ENCODE measurements around the gene TAS2R7.

The TAS2R7 gene

DNA sequence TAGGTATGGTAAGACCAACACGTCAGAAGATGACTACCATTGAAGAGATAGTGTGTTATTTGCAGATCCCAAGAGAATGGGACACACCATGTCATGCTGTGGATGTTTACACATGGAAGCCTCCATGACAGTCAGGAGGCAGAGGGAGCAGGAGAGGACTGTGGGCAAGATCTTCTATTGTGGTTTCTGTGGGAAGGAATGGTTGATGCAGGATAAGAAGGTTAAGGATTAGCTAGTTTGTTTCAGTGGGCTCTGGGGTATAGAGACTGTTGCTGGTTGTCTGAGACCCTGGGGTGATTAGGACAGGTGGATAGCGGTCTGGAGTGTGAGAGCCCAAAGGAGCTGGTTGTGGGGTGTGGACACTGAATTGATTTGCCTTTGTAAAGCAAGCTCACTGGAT lies 23.3 kb downstream of the TAS2R7 start:
- H3K4me1 ChIP-seq (ENCODE audit: control insufficient read depth in 1 of 2, insufficient read depth in 2 of 2, low read length in 2 of 2): no peaks in the 10 kb centered on the region
- H3K23ac ChIP-seq (ENCODE audit: low read length): peak overlapping the region; percentile 49
- no peak overlapping the region for H3K4me3 ChIP-seq (ENCODE audit: low read depth, low read length)
- H3K4ac ChIP-seq (ENCODE audit: low read depth, low read length): no peak overlapping the region
- H4K12ac ChIP-seq (ENCODE audit: low read depth, low read length): no peak overlapping the region
- no peak for DNase-seq
- no peak overlapping the region for H3K4me2 ChIP-seq (ENCODE audit: low read length)
- H3K14ac ChIP-seq (ENCODE audit: low read length): no peak overlapping the region
- H2BK120ac ChIP-seq (ENCODE audit: insufficient read depth, low read length, poor library complexity): no peak overlapping the region
- no peak overlapping the region for H4K8ac ChIP-seq (ENCODE audit: low read depth, low read length)
- no peaks in the 10 kb centered on the region for H3K9me3 ChIP-seq (ENCODE audit: insufficient read depth, low read depth, low read length)
- H3K79me2 ChIP-seq (ENCODE audit: control insufficient read depth, insufficient read depth, low read length, poor library complexity): no peaks in the 10 kb centered on the region
- WGBS (ENCODE audit: extremely low coverage, insufficient coverage, insufficient read length): no CpG with 5 or more reads among the region's 2 CpGs
- no peak overlapping the region for H2AK5ac ChIP-seq (ENCODE audit: low read length)
- no peaks in the 10 kb centered on the region for H3K79me1 ChIP-seq (ENCODE audit: low read length)
- no peaks in the 10 kb centered on the region for H3K36me3 ChIP-seq (ENCODE audit: control insufficient read depth in 1 of 2, insufficient read depth in 2 of 2, low read length in 2 of 2)
- H3K27ac ChIP-seq (ENCODE audit: low read depth, low read length): no peak overlapping the region
- H3K27me3 ChIP-seq (ENCODE audit: insufficient read depth, low read length): no peaks in the 10 kb centered on the region
- no peak overlapping the region for H4K91ac ChIP-seq (ENCODE audit: low read depth, low read length)
- no peak overlapping the region for H2AFZ ChIP-seq (ENCODE audit: insufficient read depth, low read length, poor library complexity)
- H3K9ac ChIP-seq (ENCODE audit: low read length): no peak overlapping the region
- no peak overlapping the region for H2BK12ac ChIP-seq (ENCODE audit: low read length)
- H3K18ac ChIP-seq (ENCODE audit: low read length): no peak overlapping the region
- no peak overlapping the region for H2BK5ac ChIP-seq (ENCODE audit: low read depth, low read length, poor library complexity)

DNA sequence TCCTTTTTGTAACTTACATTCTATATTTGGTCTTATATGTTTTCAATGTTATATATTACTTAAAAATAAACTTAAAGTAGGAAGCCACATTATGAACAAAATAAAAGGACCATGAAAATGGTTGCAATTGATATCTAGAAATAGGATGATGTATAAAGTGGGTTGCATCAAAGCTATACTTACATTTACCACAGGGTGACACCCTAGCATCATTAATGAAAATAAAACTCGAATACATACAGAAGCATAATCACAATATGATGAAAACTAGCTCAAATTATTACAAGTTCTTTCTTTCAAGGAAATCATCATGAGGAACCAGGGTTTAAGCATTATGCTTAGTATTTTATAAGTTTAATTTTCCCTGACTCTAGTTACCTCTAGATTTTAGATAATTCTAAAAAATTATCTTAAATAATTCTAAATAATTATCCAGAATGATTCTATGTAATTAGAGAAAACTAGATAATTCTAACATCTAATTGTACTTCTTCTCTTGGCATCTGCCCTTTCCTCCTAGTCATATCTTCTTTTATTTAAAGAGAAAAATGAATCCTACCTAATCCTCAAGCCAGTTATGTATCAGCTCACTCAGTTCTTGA lies 31.2 kb downstream of the TAS2R7 start:
- Histone ChIP-seq H4K12ac (ENCODE audit: low read depth, low read length) (no peak overlapping the region), H2BK12ac (ENCODE audit: low read length) (no peak overlapping the region), H3K14ac (ENCODE audit: low read length) (no peak overlapping the region), H3K9me3 (ENCODE audit: insufficient read depth, low read depth, low read length) (no peaks in the 10 kb centered on the region), H3K4me1 (ENCODE audit: control insufficient read depth in 1 of 2, insufficient read depth in 2 of 2, low read length in 2 of 2) (no peaks in the 10 kb centered on the region), H2BK120ac (ENCODE audit: insufficient read depth, low read length, poor library complexity) (no peak overlapping the region), H3K27ac (ENCODE audit: low read depth, low read length) (no peak overlapping the region), H3K23ac (ENCODE audit: low read length) (no peak overlapping the region), H3K4me2 (ENCODE audit: low read length) (no peak overlapping the region), H3K4ac (ENCODE audit: low read depth, low read length) (no peak overlapping the region), H3K36me3 (ENCODE audit: control insufficient read depth in 1 of 2, insufficient read depth in 2 of 2, low read length in 2 of 2) (no peaks in the 10 kb centered on the region), H3K9ac (ENCODE audit: low read length) (no peak overlapping the region), H4K8ac (ENCODE audit: low read depth, low read length) (no peak overlapping the region), H3K79me1 (ENCODE audit: low read length) (no peaks in the 10 kb centered on the region), H2AK5ac (ENCODE audit: low read length) (no peak overlapping the region), H3K27me3 (ENCODE audit: insufficient read depth, low read length) (no peaks in the 10 kb centered on the region), H4K91ac (ENCODE audit: low read depth, low read length) (no peak overlapping the region), H3K79me2 (ENCODE audit: control insufficient read depth, insufficient read depth, low read length, poor library complexity) (no peaks in the 10 kb centered on the region), H3K18ac (ENCODE audit: low read length) (no peak overlapping the region), H3K4me3 (ENCODE audit: low read depth, low read length) (no peak overlapping the region), H2BK5ac (ENCODE audit: low read depth, low read length, poor library complexity) (no peak overlapping the region), H2AFZ (ENCODE audit: insufficient read depth, low read length, poor library complexity) (no peak overlapping the region)
- peak in 1 of 2 donors; percentile 49 for DNase-seq
- no CpG with 5 or more reads among the region's 1 CpG for WGBS (ENCODE audit: extremely low coverage, insufficient coverage, insufficient read length)

DNA sequence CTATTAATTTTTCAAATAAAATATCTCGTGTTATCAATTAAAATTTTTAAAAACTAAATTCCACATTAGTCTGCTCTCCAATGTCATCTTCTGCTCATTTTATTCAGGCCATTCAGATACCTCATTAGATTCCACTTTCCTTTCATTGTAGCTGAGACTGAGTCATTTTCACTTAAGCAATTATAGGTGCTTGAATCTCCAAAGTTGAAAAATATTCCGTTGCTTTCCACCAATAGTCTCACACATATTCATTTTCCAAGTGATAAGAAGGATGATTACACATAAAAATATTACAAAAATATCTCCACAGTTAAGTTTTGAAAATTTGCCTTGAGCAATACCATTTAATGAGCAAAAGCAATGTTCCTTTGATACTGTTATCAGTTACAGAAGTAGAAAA lies 42.8 kb downstream of the TAS2R7 start:
- Histone ChIP-seq H4K8ac (ENCODE audit: low read depth, low read length) (no peak overlapping the region), H3K4me1 (ENCODE audit: control insufficient read depth in 1 of 2, insufficient read depth in 2 of 2, low read length in 2 of 2) (no peaks in the 10 kb centered on the region), H3K79me1 (ENCODE audit: low read length) (no peaks in the 10 kb centered on the region), H3K4ac (ENCODE audit: low read depth, low read length) (no peak overlapping the region), H3K79me2 (ENCODE audit: control insufficient read depth, insufficient read depth, low read length, poor library complexity) (no peaks in the 10 kb centered on the region), H3K4me2 (ENCODE audit: low read length) (no peak overlapping the region), H3K18ac (ENCODE audit: low read length) (no peak overlapping the region), H4K12ac (ENCODE audit: low read depth, low read length) (no peak overlapping the region), H3K14ac (ENCODE audit: low read length) (no peak overlapping the region), H2AK5ac (ENCODE audit: low read length) (no peak overlapping the region), H3K9ac (ENCODE audit: low read length) (no peak overlapping the region), H3K27me3 (ENCODE audit: insufficient read depth, low read length) (no peaks in the 10 kb centered on the region), H3K23ac (ENCODE audit: low read length) (no peak overlapping the region), H2AFZ (ENCODE audit: insufficient read depth, low read length, poor library complexity) (no peak overlapping the region), H3K36me3 (ENCODE audit: control insufficient read depth in 1 of 2, insufficient read depth in 2 of 2, low read length in 2 of 2) (no peaks in the 10 kb centered on the region), H2BK12ac (ENCODE audit: low read length) (no peak overlapping the region), H3K4me3 (ENCODE audit: low read depth, low read length) (no peak overlapping the region), H3K9me3 (ENCODE audit: insufficient read depth, low read depth, low read length) (peaks cover 4% of the 10 kb centered on the region), H4K91ac (ENCODE audit: low read depth, low read length) (no peak overlapping the region), H3K27ac (ENCODE audit: low read depth, low read length) (no peak overlapping the region), H2BK120ac (ENCODE audit: insufficient read depth, low read length, poor library complexity) (no peak overlapping the region), H2BK5ac (ENCODE audit: low read depth, low read length, poor library complexity) (no peak overlapping the region)
- 100% methylated on average over 1 of the region's 2 CpGs for WGBS (ENCODE audit: extremely low coverage, insufficient coverage, insufficient read length)
- peak in 1 of 2 donors; percentile 70 for DNase-seq

DNA sequence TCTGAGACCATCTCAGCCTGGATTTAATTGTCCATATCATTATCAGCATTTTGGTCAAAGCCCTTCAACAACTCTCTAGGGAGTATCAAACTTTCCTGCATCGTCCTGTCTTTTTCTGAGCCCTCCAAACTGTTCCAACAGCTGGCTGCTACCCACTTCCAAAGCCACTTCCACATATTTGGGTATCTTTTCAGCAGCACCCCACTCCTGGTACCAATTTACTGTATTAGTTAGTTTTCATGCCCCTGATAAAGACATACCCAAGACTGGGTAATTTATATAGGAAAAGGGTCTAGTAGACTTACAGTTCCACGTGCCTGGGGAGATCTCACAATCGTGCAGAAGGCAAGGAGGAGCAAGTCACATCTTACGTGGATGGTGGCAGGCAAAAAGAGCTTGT lies 46.2 kb downstream of the TAS2R7 start:
- Histone ChIP-seq H2BK12ac (ENCODE audit: low read length) (no peak overlapping the region), H3K9ac (ENCODE audit: low read length) (no peak overlapping the region), H3K79me2 (ENCODE audit: control insufficient read depth, insufficient read depth, low read length, poor library complexity) (no peaks in the 10 kb centered on the region), H2AK5ac (ENCODE audit: low read length) (no peak overlapping the region), H3K27ac (ENCODE audit: low read depth, low read length) (no peak overlapping the region), H4K91ac (ENCODE audit: low read depth, low read length) (no peak overlapping the region), H2BK120ac (ENCODE audit: insufficient read depth, low read length, poor library complexity) (no peak overlapping the region), H3K4me1 (ENCODE audit: control insufficient read depth in 1 of 2, insufficient read depth in 2 of 2, low read length in 2 of 2) (no peaks in the 10 kb centered on the region), H3K36me3 (ENCODE audit: control insufficient read depth in 1 of 2, insufficient read depth in 2 of 2, low read length in 2 of 2) (no peaks in the 10 kb centered on the region), H2AFZ (ENCODE audit: insufficient read depth, low read length, poor library complexity) (no peak overlapping the region), H4K8ac (ENCODE audit: low read depth, low read length) (no peak overlapping the region), H3K14ac (ENCODE audit: low read length) (no peak overlapping the region), H2BK5ac (ENCODE audit: low read depth, low read length, poor library complexity) (no peak overlapping the region), H3K79me1 (ENCODE audit: low read length) (no peaks in the 10 kb centered on the region), H3K4ac (ENCODE audit: low read depth, low read length) (no peak overlapping the region), H3K23ac (ENCODE audit: low read length) (no peak overlapping the region), H3K9me3 (ENCODE audit: insufficient read depth, low read depth, low read length) (peaks cover 4% of the 10 kb centered on the region), H3K4me3 (ENCODE audit: low read depth, low read length) (no peak overlapping the region), H4K12ac (ENCODE audit: low read depth, low read length) (no peak overlapping the region), H3K27me3 (ENCODE audit: insufficient read depth, low read length) (no peaks in the 10 kb centered on the region), H3K4me2 (ENCODE audit: low read length) (no peak overlapping the region), H3K18ac (ENCODE audit: low read length) (no peak overlapping the region)
- DNase-seq: no peak
- no CpG with 5 or more reads among the region's 4 CpGs for WGBS (ENCODE audit: extremely low coverage, insufficient coverage, insufficient read length)

Measured in trophoblast cell (in vitro differentiated cells and primary cell).